Measurements from ENCODE around the gene PSMG2. TPM values are rescaled to one million over a fixed set of nuclear protein-coding genes. Genes with fewer than 3 reads are reported as not detected.
A peak's percentile ranks its signal among the peaks of the same experiment; 100 is the strongest.

Gene PSMG2
- total and polyA plus RNA-seq, 9 of the 15 experiments (the other 6 are each of a cell fraction or from before 2014, with no cell fraction given) = 59.9 to 271 (median 111) TPM

DNA sequence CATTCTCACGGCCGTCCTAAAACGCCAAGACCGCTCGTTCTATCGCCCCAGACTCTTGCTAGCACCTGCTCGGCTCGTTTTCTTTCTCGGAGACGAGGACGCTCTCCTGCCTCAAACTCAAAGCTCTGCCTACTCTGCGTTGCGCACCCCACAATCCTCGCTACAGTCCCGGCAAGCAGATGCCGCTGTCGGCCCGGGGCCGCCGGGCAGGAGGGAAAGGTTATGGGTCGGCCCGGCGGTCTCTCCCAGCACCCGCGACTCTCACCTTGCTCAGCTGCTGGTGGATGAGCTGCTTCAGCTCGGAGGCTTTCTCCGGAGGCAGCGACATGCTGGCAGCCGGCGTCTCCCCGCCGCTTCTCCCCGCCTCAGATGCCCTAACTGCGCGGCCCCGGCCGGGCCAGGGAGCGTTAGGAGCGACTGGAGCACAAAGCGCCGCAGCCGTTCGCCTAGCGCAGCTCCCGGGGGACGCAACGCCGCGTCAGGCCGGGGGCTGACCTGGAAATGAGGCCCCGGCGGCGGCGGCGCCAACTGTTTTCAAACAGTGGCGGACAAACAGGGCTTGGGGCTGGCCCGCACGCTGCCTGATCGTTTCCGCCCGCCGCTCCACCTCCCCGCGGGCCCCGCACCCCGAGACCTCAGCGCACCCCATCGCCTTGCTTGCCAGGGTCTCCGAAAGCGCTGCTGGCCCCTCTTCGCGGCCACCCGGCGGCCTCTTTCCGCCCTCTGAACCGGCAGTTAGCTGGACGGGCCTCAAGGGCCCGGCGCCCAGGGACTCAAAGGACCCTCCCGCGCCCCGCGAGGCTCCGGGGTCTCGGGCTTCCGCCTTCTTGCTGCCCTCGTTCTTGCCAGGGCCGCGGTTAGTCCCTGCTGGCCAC, at the start of gene PSMG2, which contains the start of gene CEP76 (continued):
- TF ChIP-seq TOE1 (IDR thresholded peaks at IDR 0.05; ENCODE audit: borderline replicate concordance) (peak; percentile 90), TOE1 (CRISPR knock-in tag; IDR thresholded peaks at IDR 0.05; ENCODE audit: borderline replicate concordance, low read depth) (no peak), RB1 (IDR thresholded peaks at IDR 0.05; ENCODE audit: low read depth) (peak; percentile 94), ARID1B (IDR thresholded peaks at IDR 0.05) (no peak; the same call in 1 of the 2 replicates), NFE2L1 (tag; IDR thresholded peaks at IDR 0.05; ENCODE audit: borderline replicate concordance, low read depth) (no peak), ZNF324 (CRISPR knock-in tag; IDR thresholded peaks at IDR 0.05) (no peak), ZNF76 (CRISPR knock-in tag; IDR thresholded peaks at IDR 0.05; ENCODE audit: borderline replicate concordance) (no peak), DIDO1 (tag; IDR thresholded peaks at IDR 0.05; ENCODE audit: low read depth) (peak; percentile 87), DNMT1 (IDR thresholded peaks at IDR 0.05) (no peak), CREBBP (IDR thresholded peaks at IDR 0.05; ENCODE audit: low read depth, low read length) (no peak)
- TF ChIP-seq, protein P1, sequence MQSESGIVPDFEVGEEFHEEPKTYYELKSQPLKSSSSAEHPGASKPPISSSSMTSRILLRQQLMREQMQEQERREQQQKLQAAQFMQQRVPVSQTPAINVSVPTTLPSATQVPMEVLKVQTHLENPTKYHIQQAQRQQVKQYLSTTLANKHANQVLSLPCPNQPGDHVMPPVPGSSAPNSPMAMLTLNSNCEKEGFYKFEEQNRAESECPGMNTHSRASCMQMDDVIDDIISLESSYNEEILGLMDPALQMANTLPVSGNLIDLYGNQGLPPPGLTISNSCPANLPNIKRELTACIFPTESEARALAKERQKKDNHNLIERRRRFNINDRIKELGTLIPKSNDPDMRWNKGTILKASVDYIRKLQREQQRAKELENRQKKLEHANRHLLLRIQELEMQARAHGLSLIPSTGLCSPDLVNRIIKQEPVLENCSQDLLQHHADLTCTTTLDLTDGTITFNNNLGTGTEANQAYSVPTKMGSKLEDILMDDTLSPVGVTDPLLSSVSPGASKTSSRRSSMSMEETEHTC (IDR thresholded peaks at IDR 0.05) = no peak
- TF ChIP-seq, protein P2, sequence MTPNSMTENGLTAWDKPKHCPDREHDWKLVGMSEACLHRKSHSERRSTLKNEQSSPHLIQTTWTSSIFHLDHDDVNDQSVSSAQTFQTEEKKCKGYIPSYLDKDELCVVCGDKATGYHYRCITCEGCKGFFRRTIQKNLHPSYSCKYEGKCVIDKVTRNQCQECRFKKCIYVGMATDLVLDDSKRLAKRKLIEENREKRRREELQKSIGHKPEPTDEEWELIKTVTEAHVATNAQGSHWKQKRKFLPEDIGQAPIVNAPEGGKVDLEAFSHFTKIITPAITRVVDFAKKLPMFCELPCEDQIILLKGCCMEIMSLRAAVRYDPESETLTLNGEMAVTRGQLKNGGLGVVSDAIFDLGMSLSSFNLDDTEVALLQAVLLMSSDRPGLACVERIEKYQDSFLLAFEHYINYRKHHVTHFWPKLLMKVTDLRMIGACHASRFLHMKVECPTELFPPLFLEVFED (CRISPR knock-in tag; conservative IDR thresholded peaks at IDR 0.05) = no peak
- TF ChIP-seq, protein P3, sequence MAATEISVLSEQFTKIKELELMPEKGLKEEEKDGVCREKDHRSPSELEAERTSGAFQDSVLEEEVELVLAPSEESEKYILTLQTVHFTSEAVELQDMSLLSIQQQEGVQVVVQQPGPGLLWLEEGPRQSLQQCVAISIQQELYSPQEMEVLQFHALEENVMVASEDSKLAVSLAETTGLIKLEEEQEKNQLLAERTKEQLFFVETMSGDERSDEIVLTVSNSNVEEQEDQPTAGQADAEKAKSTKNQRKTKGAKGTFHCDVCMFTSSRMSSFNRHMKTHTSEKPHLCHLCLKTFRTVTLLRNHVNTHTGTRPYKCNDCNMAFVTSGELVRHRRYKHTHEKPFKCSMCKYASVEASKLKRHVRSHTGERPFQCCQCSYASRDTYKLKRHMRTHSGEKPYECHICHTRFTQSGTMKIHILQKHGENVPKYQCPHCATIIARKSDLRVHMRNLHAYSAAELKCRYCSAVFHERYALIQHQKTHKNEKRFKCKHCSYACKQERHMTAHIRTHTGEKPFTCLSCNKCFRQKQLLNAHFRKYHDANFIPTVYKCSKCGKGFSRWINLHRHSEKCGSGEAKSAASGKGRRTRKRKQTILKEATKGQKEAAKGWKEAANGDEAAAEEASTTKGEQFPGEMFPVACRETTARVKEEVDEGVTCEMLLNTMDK (IDR thresholded peaks at IDR 0.05; ENCODE audit: borderline replicate concordance, insufficient read depth, low read depth, low read length, poor library complexity, severe bottlenecking) = peak; percentile 18
- TF ChIP-seq, protein P4, sequence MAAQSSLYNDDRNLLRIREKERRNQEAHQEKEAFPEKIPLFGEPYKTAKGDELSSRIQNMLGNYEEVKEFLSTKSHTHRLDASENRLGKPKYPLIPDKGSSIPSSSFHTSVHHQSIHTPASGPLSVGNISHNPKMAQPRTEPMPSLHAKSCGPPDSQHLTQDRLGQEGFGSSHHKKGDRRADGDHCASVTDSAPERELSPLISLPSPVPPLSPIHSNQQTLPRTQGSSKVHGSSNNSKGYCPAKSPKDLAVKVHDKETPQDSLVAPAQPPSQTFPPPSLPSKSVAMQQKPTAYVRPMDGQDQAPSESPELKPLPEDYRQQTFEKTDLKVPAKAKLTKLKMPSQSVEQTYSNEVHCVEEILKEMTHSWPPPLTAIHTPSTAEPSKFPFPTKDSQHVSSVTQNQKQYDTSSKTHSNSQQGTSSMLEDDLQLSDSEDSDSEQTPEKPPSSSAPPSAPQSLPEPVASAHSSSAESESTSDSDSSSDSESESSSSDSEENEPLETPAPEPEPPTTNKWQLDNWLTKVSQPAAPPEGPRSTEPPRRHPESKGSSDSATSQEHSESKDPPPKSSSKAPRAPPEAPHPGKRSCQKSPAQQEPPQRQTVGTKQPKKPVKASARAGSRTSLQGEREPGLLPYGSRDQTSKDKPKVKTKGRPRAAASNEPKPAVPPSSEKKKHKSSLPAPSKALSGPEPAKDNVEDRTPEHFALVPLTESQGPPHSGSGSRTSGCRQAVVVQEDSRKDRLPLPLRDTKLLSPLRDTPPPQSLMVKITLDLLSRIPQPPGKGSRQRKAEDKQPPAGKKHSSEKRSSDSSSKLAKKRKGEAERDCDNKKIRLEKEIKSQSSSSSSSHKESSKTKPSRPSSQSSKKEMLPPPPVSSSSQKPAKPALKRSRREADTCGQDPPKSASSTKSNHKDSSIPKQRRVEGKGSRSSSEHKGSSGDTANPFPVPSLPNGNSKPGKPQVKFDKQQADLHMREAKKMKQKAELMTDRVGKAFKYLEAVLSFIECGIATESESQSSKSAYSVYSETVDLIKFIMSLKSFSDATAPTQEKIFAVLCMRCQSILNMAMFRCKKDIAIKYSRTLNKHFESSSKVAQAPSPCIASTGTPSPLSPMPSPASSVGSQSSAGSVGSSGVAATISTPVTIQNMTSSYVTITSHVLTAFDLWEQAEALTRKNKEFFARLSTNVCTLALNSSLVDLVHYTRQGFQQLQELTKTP (IDR thresholded peaks at IDR 0.05; ENCODE audit: low read depth in 1 of 2, partially characterized antibody in 2 of 2) = no peak

All from K562 (cell line).